Esophagus muscularis mucosa (tissue), 4 donors: ENCODE results near the gene GALNT1. TPM values are rescaled to one million over a fixed set of nuclear protein-coding genes. Genes with fewer than 3 reads are reported as not detected.

Experiments
- DNase-seq: peaks from one replicate; pipeline ENCODE4 v3.0.0-alpha.2; 2017; ENCODE audit errors: extremely low spot score
- H3K27ac ChIP-seq, 4 donors: fragments of 200-600 bp; sonication (generic); replicated peaks in 1 of 4; 1 replicate in 3 of 4; 2 replicates in 1 of 4; pipeline ENCODE4 v1.5.1; 2016 to 2019; ENCODE audit warnings: mild to moderate bottlenecking in 1 of 4
- H3K27me3 ChIP-seq, 4 donors: fragments of 200-600 bp; sonication (generic); one replicate each; pipeline versions ENCODE4 v1.5.1 to v1.6.0; 2016 to 2019
- H3K36me3 ChIP-seq, 4 donors: fragments of 200-600 bp; sonication (generic); one replicate each; pipeline ENCODE4 v1.5.1; 2016 to 2019
- H3K4me1 ChIP-seq, 4 donors: fragments of 200-600 bp; sonication (generic); one replicate each; pipeline ENCODE4 v1.5.1; 2016 to 2019
- H3K4me3 ChIP-seq, 4 donors: fragments of 200-600 bp; sonication (generic); 1 replicate in 2 of 4; 2 replicates in 2 of 4; pipeline ENCODE4 v1.5.1; 2016 to 2019; ENCODE audit warnings: mild to moderate bottlenecking in 4 of 4, moderate library complexity in 1 of 4
- H3K9me3 ChIP-seq, 4 donors: fragments of 200-600 bp; sonication (generic); 1 replicate in 3 of 4; 2 replicates in 1 of 4; pipeline ENCODE4 v1.5.1; 2016 to 2019
- CTCF ChIP-seq, 3 experiments: fragments of 200-600 bp in 2 of 3; fragments of 450-650 bp in 1 of 3; sonication (generic) in 2 of 3; IDR thresholded peaks; one replicate each; pipeline ENCODE4 v1.5.1; 2017 to 2019; ENCODE audit warnings: antibody characterized with exemption in 3 of 3, mild to moderate bottlenecking in 2 of 3, moderate library complexity in 1 of 3
- EP300 ChIP-seq: sonication (generic); formaldehyde crosslinking; IDR thresholded peaks from one replicate; pipeline ENCODE4 v1.6.1; 2017; ENCODE audit warnings: antibody characterized with exemption
- POLR2A ChIP-seq: fragments of 450-650 bp; IDR thresholded peaks from one replicate; pipeline ENCODE4 v1.6.1; 2017; ENCODE audit warnings: antibody characterized with exemption, moderate library complexity, mild to moderate bottlenecking, low read depth
- POLR2AphosphoS5 ChIP-seq, 2 donors: sonication (generic); formaldehyde crosslinking; IDR thresholded peaks; one replicate each; pipeline ENCODE4 v1.6.1; 2017; ENCODE audit warnings: antibody characterized with exemption in 2 of 2
- WGBS: methylation state at CpG from one replicate; pipeline ENCODE4 v1.1.5; 2018; 5-methylcytosine and 5-hydroxymethylcytosine counted together
- intact Hi-C: fragments of 100-400 bp; cut with DNase I; formaldehyde crosslinking; loops from one replicate; pipeline ENCODE4 v1.15.1; 2023
- total RNA-seq, 4 donors: library from RNA; depleted of rRNA; stranded (reverse); fragments of >200 nt; gene quantifications; one replicate each; pipeline versions ENCODE4 v1.1.0 to v1.2.1, GENCODE V29; 2016

The GALNT1 gene
- total RNA-seq, 4 donors from 2014 or later = 26.4 to 34.5 (median 31.6) TPM

DNA sequence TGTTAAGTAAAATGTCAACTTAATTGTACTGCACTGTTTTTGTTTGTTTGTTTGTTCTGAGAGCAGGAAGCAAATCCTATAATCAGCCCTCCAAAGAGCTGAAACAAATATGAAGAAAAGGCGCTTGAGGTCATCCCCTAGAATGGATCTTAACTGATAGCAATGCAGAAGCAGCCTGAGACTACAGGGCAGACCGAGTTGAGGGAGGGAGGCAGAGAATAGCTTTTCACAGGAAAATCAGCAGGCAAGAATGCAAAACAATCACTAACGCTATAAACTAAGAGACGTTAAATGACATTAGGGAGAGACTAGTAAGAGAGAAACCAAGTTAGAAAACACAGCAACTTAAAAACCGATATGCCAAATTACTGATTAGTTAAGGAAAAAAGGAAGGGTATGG lies 37.2 kb downstream of the GALNT1 start:
- Histone ChIP-seq H3K4me3 (no peak overlapping the region), H3K36me3 (no peaks in the 10 kb centered on the region), H3K9me3 (no peaks in the 10 kb centered on the region), H3K27me3 (no peaks in the 10 kb centered on the region), H3K4me1 (peaks cover 35 to 46% (median 39%) of the 10 kb centered on the region in 4 donors), H3K27ac (no peak overlapping the region)
- no peak for DNase-seq
- intact Hi-C loops = no loop called here
- WGBS = 44% methylated on average over 5 of the region's 5 CpGs
- TF ChIP-seq EP300 = no peak
- TF ChIP-seq POLR2AphosphoS5 (IDR thresholded peaks at IDR 0.05) = no peak
- TF ChIP-seq CTCF (IDR thresholded peaks at IDR 0.05) = no peak
- TF ChIP-seq POLR2A = no peak

DNA sequence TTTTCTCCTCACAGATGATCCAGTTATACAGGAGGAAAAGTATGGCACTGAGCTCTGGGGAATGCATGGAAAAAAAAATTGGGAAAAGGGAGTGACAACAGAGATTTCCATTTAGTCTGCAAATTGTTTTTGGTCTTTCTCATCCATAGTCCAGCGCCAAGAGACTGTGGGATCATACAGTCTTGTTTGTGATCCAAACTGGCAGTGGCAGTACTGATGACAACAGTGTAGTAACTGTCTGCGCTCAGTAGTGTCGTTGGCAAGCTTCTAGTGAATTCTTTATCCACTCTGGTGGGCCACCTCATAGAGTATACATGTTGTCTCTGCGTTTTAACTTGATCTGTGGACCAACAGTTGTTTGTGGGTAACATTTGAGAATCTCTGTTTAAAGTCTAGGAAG lies 37.9 kb downstream of the GALNT1 start:
- Histone ChIP-seq H3K4me1 (peaks cover 35 to 46% (median 39%) of the 10 kb centered on the region in 4 donors), H3K27ac (no peak overlapping the region), H3K36me3 (no peaks in the 10 kb centered on the region), H3K9me3 (no peaks in the 10 kb centered on the region), H3K27me3 (no peaks in the 10 kb centered on the region), H3K4me3 (no peak overlapping the region)
- DNase-seq = no peak
- intact Hi-C loops = no loop called here
- 71% methylated on average over 4 of the region's 4 CpGs for WGBS
- no peak for TF ChIP-seq POLR2AphosphoS5 (IDR thresholded peaks at IDR 0.05)
- no peak for TF ChIP-seq CTCF (IDR thresholded peaks at IDR 0.05)
- no peak for TF ChIP-seq POLR2A
- no peak for TF ChIP-seq EP300

- Histone ChIP-seq H3K27me3 (no peaks in the 10 kb centered on the region), H3K4me1 (peaks cover 35 to 46% (median 39%) of the 10 kb centered on the region in 4 donors), H3K4me3 (no peak overlapping the region), H3K9me3 (no peaks in the 10 kb centered on the region), H3K36me3 (no peaks in the 10 kb centered on the region), H3K27ac (no peak overlapping the region)
- DNase-seq = no peak
- no peak for TF ChIP-seq POLR2AphosphoS5 (IDR thresholded peaks at IDR 0.05)
- no peak for TF ChIP-seq EP300
- no peak for TF ChIP-seq POLR2A
- TF ChIP-seq CTCF (IDR thresholded peaks at IDR 0.05) = no peak
- intact Hi-C loops = no loop called here
- 71% methylated on average over 4 of the region's 4 CpGs for WGBS
These were observed 38.4 kb downstream of the GALNT1 start for GRCh38 chr18:35619941-35620340.

- Histone ChIP-seq H3K4me3 (no peak overlapping the region), H3K4me1 (peaks cover 36 to 46% (median 39%) of the 10 kb centered on the region in 4 donors), H3K9me3 (no peaks in the 10 kb centered on the region), H3K36me3 (no peaks in the 10 kb centered on the region), H3K27ac (no peak overlapping the region), H3K27me3 (no peaks in the 10 kb centered on the region)
- 60% methylated on average over 3 of the region's 3 CpGs for WGBS
- intact Hi-C loops = no loop called here
- DNase-seq = no peak
- TF ChIP-seq POLR2AphosphoS5 (IDR thresholded peaks at IDR 0.05) (no peak), EP300 (no peak), POLR2A (no peak), CTCF (IDR thresholded peaks at IDR 0.05) (no peak)
These were observed 39.2 kb downstream of the GALNT1 start for GRCh38 chr18:35620765-35621164.

DNA sequence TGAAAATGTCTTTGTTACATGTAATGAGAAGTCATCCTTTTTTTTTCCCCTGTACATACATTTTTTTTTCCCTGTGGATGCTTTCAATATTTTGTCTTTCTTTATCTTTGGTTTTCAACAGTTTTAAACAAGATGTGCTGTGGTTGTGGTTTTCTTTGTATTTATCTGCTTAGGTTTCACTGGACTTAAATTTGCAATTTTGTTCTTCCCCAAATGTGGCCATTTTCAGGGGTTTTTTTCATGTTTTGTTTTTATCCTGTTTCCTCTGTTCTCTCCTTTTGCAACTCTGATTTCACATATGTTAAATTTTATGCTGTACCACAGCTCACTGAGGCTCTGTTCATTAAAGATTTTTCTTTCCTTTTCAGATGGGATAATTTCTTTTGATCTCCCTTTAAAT lies 41.7 kb downstream of the GALNT1 start:
- no peak for TF ChIP-seq POLR2A
- TF ChIP-seq CTCF (IDR thresholded peaks at IDR 0.05) = no peak
- TF ChIP-seq EP300 = no peak
- TF ChIP-seq POLR2AphosphoS5 (IDR thresholded peaks at IDR 0.05) = no peak
- Histone ChIP-seq H3K4me1 (peaks cover 18 to 24% (median 22%) of the 10 kb centered on the region in 4 donors), H3K36me3 (peaks cover 0 to 8% (median 3%) of the 10 kb centered on the region in 4 donors), H3K27ac (no peak overlapping the region), H3K27me3 (no peaks in the 10 kb centered on the region), H3K9me3 (peaks cover 0 to 4% (median 0%) of the 10 kb centered on the region in 4 donors), H3K4me3 (no peak overlapping the region)
- intact Hi-C loops = no loop called here
- DNase-seq = no peak
